H9 (cell line): ENCODE results near the gene ZNF385B. TPM values are rescaled to one million over a fixed set of nuclear protein-coding genes. Genes with fewer than 3 reads are reported as not detected.

Experiments
- DNase-seq: peaks from one replicate; pipeline ENCODE4 v3.0.0-alpha.2; 2017
- H2AFZ ChIP-seq: one replicate; pipeline ENCODE4 v1.6.1; 2013; ENCODE audit warnings: mild to moderate bottlenecking, low read length, control low read depth, moderate library complexity
- H2AK5ac ChIP-seq: 2 replicates; pipeline ENCODE4 v1.6.1; 2013; ENCODE audit warnings: low read length, control low read depth, mixed read lengths; ENCODE audit not compliant: insufficient read length
- H2BK120ac ChIP-seq: one replicate; pipeline ENCODE4 v1.6.1; 2013; ENCODE audit warnings: low read depth, mild to moderate bottlenecking, low read length, control low read depth, inconsistent platforms; ENCODE audit not compliant: poor library complexity, severe bottlenecking
- H2BK12ac ChIP-seq: 2 replicates; pipeline ENCODE4 v1.6.1; 2013; ENCODE audit warnings: low read length, control low read depth, mixed read lengths, low read depth; ENCODE audit not compliant: insufficient read length
- H2BK15ac ChIP-seq: 2 replicates; pipeline ENCODE4 v1.6.1; 2013; ENCODE audit warnings: low read depth, low read length, control low read depth
- H2BK20ac ChIP-seq: one replicate; pipeline ENCODE4 v1.6.1; 2013; ENCODE audit warnings: low read depth, mild to moderate bottlenecking, low read length, control low read depth, inconsistent platforms; ENCODE audit not compliant: poor library complexity, severe bottlenecking
- H2BK5ac ChIP-seq: 2 replicates; pipeline ENCODE4 v1.6.1; 2013; ENCODE audit warnings: low read length, control low read depth, mixed read lengths; ENCODE audit not compliant: insufficient read length
- H3K14ac ChIP-seq: 2 replicates; pipeline ENCODE4 v1.6.1; 2013; ENCODE audit warnings: low read length, control low read depth; ENCODE audit not compliant: insufficient read depth
- H3K18ac ChIP-seq: 2 replicates; pipeline ENCODE4 v1.6.1; 2013; ENCODE audit warnings: low read depth, mild to moderate bottlenecking, mixed read lengths, low read length, control low read depth; ENCODE audit not compliant: insufficient read length
- H3K23ac ChIP-seq: 2 replicates; pipeline ENCODE4 v1.6.1; 2013; ENCODE audit warnings: low read length, control low read depth, mixed read lengths, low read depth; ENCODE audit not compliant: insufficient read length
- H3K23me2 ChIP-seq: 2 replicates; pipeline ENCODE4 v1.6.1; 2013; ENCODE audit warnings: low read depth, mild to moderate bottlenecking, mixed read lengths, low read length, control low read depth; ENCODE audit not compliant: insufficient read length, poor library complexity, severe bottlenecking
- H3K27ac ChIP-seq: 2 replicates; pipeline ENCODE4 v1.5.1; 2013; ENCODE audit warnings: low read length, control low read depth, mixed read lengths, low read depth; ENCODE audit not compliant: insufficient read length
- H3K27me3 ChIP-seq: 2 replicates; pipeline ENCODE4 v1.6.1; 2013; ENCODE audit warnings: low read length, control low read depth, inconsistent platforms; ENCODE audit not compliant: insufficient read depth
- H3K4ac ChIP-seq: 2 replicates; pipeline ENCODE4 v1.6.1; 2013; ENCODE audit warnings: low read depth, mild to moderate bottlenecking, control low read depth, inconsistent platforms, low read length, moderate library complexity
- H3K4me1 ChIP-seq: 2 replicates; pipeline ENCODE4 v1.6.1; 2013; ENCODE audit warnings: low read length, control low read depth, inconsistent platforms; ENCODE audit not compliant: insufficient read depth
- H3K4me2 ChIP-seq: 2 replicates; pipeline ENCODE4 v1.6.1; 2013; ENCODE audit warnings: low read length, control low read depth, mixed read lengths; ENCODE audit not compliant: insufficient read length, insufficient read depth
- H3K56ac ChIP-seq: 2 replicates; pipeline ENCODE4 v1.6.1; 2013; ENCODE audit warnings: low read depth, mild to moderate bottlenecking, mixed read lengths, low read length, control low read depth; ENCODE audit not compliant: insufficient read length
- H3K79me1 ChIP-seq: 2 replicates; pipeline ENCODE4 v1.6.1; 2013; ENCODE audit warnings: low read depth, mild to moderate bottlenecking, moderate library complexity, low read length, control low read depth, inconsistent platforms; ENCODE audit not compliant: insufficient read depth, poor library complexity, severe bottlenecking
- H3K79me2 ChIP-seq: 2 replicates; pipeline ENCODE4 v1.6.1; 2013; ENCODE audit warnings: low read length, control low read depth, inconsistent platforms; ENCODE audit not compliant: insufficient read depth
- H3K9ac ChIP-seq: 2 replicates; pipeline ENCODE4 v1.6.1; 2013; ENCODE audit warnings: low read length, control low read depth, mixed read lengths; ENCODE audit not compliant: insufficient read length; ENCODE audit errors: extremely low read depth
- H3K9me3 ChIP-seq: one replicate; pipeline ENCODE4 v1.6.1; 2013; ENCODE audit warnings: low read depth, low read length, inconsistent platforms; ENCODE audit not compliant: control insufficient read depth
- H3T11ph ChIP-seq: one replicate; pipeline ENCODE4 v1.6.1; 2013; ENCODE audit warnings: mild to moderate bottlenecking, low read length, control low read depth, inconsistent platforms
- H4K20me1 ChIP-seq: one replicate; pipeline ENCODE4 v1.6.1; 2013; ENCODE audit not compliant: control insufficient read depth, insufficient read length, insufficient read depth
- H4K5ac ChIP-seq: 2 replicates; pipeline ENCODE4 v1.6.1; 2013; ENCODE audit warnings: low read depth, mild to moderate bottlenecking, mixed read lengths, low read length, control low read depth; ENCODE audit not compliant: insufficient read length
- H4K8ac ChIP-seq: replicated peaks from 2 replicates; pipeline ENCODE4 v1.6.1; 2013; ENCODE audit warnings: low read length, control low read depth, mixed read lengths, low read depth; ENCODE audit not compliant: insufficient read length
- H4K91ac ChIP-seq: 2 replicates; pipeline ENCODE4 v1.6.1; 2013; ENCODE audit warnings: low read depth, mild to moderate bottlenecking, moderate library complexity, mixed read lengths, low read length, control low read depth; ENCODE audit not compliant: insufficient read length
- H3K27ac Mint-ChIP-seq, 3 experiments: 2 replicates in 2 of 3; 3 replicates in 1 of 3; pipeline ENCODE4 v1.8.0; 2020 to 2021; ENCODE audit warnings: mixed read lengths in 3 of 3, mild to moderate bottlenecking in 1 of 3, moderate library complexity in 1 of 3
- H3K27me3 Mint-ChIP-seq: 2 replicates; pipeline ENCODE4 v1.8.0; 2021; ENCODE audit warnings: low read depth, mild to moderate bottlenecking, moderate library complexity, mixed read lengths
- H3K36me3 Mint-ChIP-seq, 3 experiments: 2 replicates in 2 of 3; 3 replicates in 1 of 3; pipeline ENCODE4 v1.8.0; 2020 to 2021; ENCODE audit warnings: low read depth in 3 of 3, mixed read lengths in 3 of 3; ENCODE audit not compliant: insufficient read depth in 1 of 3
- H3K4me1 Mint-ChIP-seq, 2 experiments: 2 replicates each; pipeline ENCODE4 v1.8.0; 2020; ENCODE audit warnings: mixed read lengths in 2 of 2
- H3K4me3 Mint-ChIP-seq, 2 experiments: 2 replicates in 1 of 2; 3 replicates in 1 of 2; pipeline ENCODE4 v1.8.0; 2020 to 2021; ENCODE audit warnings: mild to moderate bottlenecking in 2 of 2, mixed read lengths in 2 of 2, moderate library complexity in 1 of 2
- H3K9me3 Mint-ChIP-seq, 2 experiments: 2 replicates in 1 of 2; 3 replicates in 1 of 2; pipeline ENCODE4 v1.8.0; 2020; ENCODE audit warnings: mild to moderate bottlenecking in 2 of 2, mixed read lengths in 2 of 2, moderate library complexity in 1 of 2
- CTCF ChIP-seq: fragments of 200-600 bp; sonication (generic); conservative IDR thresholded peaks from 3 replicates; pipeline ENCODE4 v1.8.0; 2021; ENCODE audit warnings: antibody characterized with exemption, mild to moderate bottlenecking
- WGBS: extraction: QIAGEN DNeasy Blood & Tissue Kit; methylation state at CpG from one replicate; pipeline ENCODE4 v1.1.7; 2013; ENCODE audit warnings: missing lambda C conversion rate, low lambda C conversion rate, mixed read lengths; ENCODE audit not compliant: insufficient read length; ENCODE audit errors: extremely low coverage; 5-methylcytosine and 5-hydroxymethylcytosine counted together
- total RNA-seq: library from RNA; stranded (reverse); gene quantifications from 2 replicates; pipeline ENCODE4 v1.2.1, GENCODE V29; 2021

ZNF385B gene
- total RNA-seq, 1 experiment from 2014 or later: 2.1 TPM

- H3K4me2 ChIP-seq: no peak overlapping the region
- H2AK5ac ChIP-seq: no peak overlapping the region
- no peaks in the 10 kb centered on the region for H3K23me2 ChIP-seq
- H3T11ph ChIP-seq: no peak overlapping the region
- H4K91ac ChIP-seq: no peak overlapping the region
- Mint-ChIP-seq H3K36me3 (peaks cover 3 to 17% (median 4%) of the 10 kb centered on the region in 3 experiments; a peak in 4 of 7 replicates), H3K4me1 (peaks cover 4% of the 10 kb centered on the region in 2 experiments; a peak in 1 of 4 replicates), H3K9me3 (peaks cover 9 to 13% of the 10 kb centered on the region in 2 experiments; a peak in 3 of 5 replicates), H3K27me3 (no peaks in the 10 kb centered on the region; the same call in 1 of the 2 replicates), H3K4me3 (no peak overlapping the region), H3K27ac (no peak overlapping the region; a peak in 1 of 7 replicates)
- no peak overlapping the region for H2BK15ac ChIP-seq
- H4K5ac ChIP-seq: no peak overlapping the region
- H2BK5ac ChIP-seq: no peak overlapping the region
- H3K9ac ChIP-seq: no peak overlapping the region
- no peak overlapping the region for H2BK12ac ChIP-seq
- no peaks in the 10 kb centered on the region for H3K27me3 ChIP-seq
- no peak overlapping the region for H3K4ac ChIP-seq
- no peak overlapping the region for H3K27ac ChIP-seq
- H2BK120ac ChIP-seq: no peak overlapping the region
- H4K20me1 ChIP-seq: no peaks in the 10 kb centered on the region
- H3K9me3 ChIP-seq: no peaks in the 10 kb centered on the region
- no peak overlapping the region for H3K56ac ChIP-seq
- no peak overlapping the region for H3K14ac ChIP-seq
- no peak overlapping the region for H3K18ac ChIP-seq
- no peak overlapping the region for H2AFZ ChIP-seq
- H3K79me2 ChIP-seq: no peaks in the 10 kb centered on the region
- no CpG with 5 or more reads among the region's 5 CpGs for WGBS
- H2BK20ac ChIP-seq: no peak overlapping the region
- H3K4me1 ChIP-seq: no peaks in the 10 kb centered on the region
- no peak for DNase-seq
- H4K8ac ChIP-seq: no peak overlapping the region
- no peak overlapping the region for H3K23ac ChIP-seq
- no peaks in the 10 kb centered on the region for H3K79me1 ChIP-seq
- no peak for TF ChIP-seq CTCF
Observed at GRCh38 chr2:179900655-179901054, 39.2 kb upstream of the ZNF385B start.
